GM21390 (cell line): ENCODE results near the gene CCNL1.
A peak's percentile ranks its signal among the peaks of the same experiment; 100 is the strongest.
"Not testable (repeated sequence)": the region's sequence is repeated elsewhere in the genome, so short reads cannot be mapped to it uniquely, and the experiment has no call there.

Experiments used
- ATAC-seq: cut with Tn5 transposase; IDR thresholded peaks from one replicate; pipeline ENCODE4 v1.9.1; 2021; ENCODE audit not compliant: unreplicated experiment

The CCNL1 gene

DNA sequence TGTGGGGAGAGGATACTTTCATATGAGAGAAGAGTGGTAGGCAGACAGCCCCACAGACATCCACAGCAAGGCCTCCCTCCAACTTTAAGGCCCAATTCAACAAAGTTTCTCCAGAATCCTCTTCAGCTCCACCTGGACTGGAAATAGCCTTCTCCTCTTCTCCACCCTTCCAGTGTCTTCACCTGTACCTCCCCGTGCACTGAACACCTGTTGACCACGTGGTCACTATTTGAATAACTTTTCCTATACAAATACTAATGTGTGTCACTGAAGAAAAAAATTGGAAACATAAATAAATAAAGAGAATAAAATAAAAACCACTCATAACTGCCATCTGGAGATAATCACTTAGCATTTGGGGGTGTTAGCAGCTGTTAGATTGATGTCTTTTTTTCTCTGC lies 52.9 kb downstream of the CCNL1 start:
- ATAC-seq: no peak

DNA sequence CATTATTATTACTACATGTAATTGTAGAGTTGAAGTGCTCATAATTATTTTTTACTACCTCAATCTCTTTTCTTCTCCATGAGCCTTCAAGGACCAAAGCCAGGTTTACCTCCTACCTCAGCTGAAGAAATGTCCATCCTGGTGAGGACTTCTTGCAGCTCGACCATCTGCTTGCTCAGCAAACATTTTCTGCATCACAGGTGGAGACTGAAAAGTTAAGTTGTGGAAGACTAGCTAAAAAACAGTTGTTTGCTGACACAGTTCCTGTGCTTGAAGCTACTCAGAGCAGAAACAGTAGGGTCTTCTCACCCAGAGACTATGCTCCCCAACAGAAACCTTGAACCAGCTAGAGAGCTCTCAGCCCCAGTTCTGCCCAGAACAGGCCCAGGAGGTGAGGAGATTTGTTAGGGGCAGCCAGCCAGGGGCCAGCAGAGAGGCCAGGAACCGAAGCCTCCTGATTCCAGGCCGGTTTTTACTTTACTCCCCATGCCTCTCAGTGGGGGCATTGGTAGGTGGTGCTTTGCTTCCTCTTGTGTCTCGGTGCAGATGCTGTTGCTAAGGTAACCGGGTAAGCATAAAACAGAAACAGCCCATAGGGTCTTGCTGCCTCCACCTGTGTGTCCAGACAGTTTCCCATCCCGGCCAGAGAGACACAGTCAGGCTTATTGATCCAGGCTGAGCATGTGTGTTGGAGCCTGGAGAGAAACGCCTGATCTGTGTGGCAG lies 54.9 kb downstream of the CCNL1 start:
- peak; percentile 51 for ATAC-seq

DNA sequence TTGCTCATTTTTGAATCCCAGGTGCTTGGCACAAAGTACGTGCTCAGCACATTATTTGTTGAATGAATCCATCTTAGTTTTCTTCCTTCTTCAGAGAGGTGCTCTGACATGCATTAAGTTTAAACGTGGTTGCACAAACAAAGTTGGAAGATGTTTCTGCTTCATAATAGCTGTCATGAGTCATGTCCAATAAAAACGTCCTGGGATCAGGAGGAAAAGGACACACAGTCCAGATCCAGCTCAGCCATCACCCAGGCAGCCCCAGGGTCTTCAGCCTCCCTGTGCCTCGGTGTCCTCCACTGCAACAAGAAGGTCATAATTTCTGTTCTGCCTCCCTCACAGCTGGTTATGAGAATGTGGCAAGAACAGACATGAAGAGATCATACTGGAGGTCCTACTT lies 55.4 kb downstream of the CCNL1 start:
- ATAC-seq: no peak

DNA sequence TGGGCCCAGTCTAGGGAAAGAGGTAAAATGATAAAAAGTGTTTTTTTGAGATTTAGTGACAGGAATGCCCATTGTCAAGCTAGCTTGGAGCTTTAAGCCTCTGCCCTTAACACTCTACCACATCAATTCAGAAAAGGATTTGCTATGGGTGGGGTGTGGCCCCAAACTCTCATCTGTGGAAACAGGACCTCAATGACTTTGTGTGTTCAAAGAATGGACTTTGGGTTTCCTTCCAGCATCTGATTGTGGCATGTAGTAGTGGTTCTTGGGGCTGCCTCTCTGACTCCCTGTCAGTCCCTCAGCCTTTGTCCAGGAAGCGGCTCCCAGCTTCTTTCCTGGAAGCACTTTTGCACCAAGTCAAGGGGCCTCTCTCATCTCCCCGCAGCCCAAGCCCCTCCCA lies 56.1 kb downstream of the CCNL1 start:
- peak; percentile 6 for ATAC-seq

DNA sequence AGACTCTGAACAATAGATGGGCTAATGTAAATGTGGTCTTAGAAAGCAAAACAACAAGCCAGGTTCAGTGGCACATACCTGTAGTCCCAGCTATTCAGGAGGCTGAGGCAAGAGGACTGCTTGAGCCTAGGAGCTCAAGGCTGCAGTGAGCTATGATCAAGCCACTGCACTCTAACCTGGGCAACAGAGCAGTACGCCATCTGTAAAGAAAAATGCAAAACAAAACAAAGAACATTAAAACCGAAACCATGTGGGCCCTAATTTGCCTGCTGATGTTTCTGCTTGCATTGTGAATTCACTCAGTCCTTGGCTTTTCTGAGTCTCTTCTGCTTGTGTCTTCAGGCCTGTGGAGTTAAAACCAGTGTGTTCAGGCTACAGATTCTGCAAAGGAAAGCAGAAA lies 56.7 kb downstream of the CCNL1 start:
- peak; percentile 92 for ATAC-seq

DNA sequence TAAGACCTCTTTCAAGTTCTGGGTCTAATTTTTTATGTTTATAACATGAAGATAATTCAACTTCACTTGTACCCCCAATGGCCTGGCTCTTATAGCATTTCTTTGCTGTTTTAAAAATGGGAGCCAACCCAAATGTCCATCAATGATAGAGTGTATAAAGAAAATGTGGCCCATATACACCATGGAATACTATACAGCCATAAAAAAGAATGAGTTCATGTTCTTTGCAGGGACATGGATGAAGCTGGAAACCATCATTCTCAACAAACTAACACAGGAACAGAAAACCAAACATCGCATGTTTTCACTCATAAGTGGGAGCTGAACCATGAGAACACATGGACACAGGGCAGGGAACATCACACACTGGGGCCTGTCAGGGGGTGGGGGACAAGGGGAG lies 57.4 kb downstream of the CCNL1 start:
- ATAC-seq: not testable (repeated sequence)

DNA sequence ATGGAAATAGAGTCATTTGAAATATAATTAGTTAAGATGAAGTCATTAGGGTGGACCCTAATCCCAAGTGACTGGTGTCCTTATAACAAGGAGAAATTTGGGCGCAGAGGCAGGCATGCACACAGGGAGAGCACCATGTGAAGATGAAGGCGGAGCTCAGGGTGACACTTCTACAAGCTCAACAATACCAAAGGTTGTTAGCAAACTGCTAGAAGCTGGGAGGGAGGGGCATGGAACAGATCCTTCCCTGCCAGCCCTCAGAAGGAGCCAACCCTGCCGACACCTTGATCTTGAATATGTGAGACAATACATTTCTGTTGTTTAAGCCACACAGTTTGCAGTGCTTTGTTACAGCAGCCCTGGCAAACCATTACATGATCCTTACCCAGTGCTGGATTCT lies 57.8 kb downstream of the CCNL1 start:
- no peak for ATAC-seq

DNA sequence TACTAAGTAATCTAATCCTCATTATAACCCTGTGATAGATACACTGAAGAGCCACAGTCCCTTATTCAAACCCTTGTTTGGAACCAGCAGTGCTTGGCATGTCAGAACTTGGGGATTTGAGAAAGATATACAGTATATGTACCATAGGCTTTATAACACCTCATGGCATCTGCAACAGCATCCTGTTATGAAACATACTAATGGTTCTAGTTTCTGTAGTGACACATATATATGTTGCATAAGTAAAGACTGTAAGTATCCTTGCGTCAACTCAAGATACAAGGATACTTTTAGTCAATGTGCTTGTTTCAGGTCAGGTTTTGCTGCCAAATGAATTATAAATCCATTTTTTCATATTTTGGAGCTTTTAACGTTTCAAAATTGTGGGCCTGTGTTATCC lies 58.5 kb downstream of the CCNL1 start:
- ATAC-seq: no peak

DNA sequence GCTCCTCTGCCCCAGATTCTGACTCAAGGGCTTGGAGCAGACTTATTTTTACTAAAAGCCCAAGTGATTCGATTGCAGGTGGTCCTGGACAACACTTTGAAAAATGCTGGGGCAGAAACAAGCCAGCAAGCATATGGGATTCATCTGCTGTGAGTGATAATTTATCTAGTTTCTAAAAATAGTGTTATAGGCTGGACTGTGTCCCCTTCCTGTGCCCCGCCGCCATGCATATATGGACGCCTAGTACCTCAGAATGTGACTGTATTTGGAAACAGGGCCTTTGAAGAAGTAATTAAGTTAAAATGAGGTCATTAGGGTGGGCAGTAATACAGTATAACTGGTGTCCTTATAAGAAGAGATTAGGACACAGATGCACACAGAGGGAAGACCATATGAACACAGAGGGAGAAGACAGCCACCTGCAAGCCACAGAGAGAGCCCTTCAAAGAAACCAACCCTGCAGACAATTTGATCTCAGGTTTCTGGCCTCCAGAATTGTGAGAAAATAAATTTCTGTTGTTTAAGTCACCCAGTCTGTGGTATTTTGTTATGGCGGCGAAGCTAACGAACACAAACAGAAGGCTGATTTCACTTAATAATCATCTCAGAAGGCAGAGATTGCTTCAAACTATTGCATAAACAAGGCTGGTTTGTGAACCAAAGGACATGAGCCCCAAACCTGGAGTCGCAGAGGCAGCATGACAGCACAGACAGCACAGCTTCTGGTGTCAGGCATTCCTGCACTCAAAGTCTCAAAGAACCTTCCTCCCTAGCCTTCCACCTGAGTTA lies 59.1 kb downstream of the CCNL1 start:
- no peak for ATAC-seq

DNA sequence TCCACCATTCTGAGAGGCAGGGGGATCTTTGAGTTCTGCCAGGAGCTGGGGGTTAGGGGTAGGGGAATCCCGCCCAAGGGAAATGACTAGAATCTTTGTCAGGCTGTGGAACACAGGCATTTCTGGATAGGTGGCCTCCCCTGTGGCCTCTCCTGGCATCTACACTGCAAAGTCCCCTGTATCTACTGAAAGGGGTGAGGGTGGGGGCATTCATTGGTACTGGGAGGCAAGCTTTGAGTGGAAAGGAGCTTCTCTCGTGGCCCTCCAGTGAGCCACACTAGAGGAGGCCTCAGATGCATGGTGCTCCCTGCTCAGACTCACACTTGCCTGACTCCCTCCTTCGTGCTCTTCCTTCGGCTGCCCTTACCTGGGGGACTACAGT lies 59.9 kb downstream of the CCNL1 start:
- no peak for ATAC-seq

DNA sequence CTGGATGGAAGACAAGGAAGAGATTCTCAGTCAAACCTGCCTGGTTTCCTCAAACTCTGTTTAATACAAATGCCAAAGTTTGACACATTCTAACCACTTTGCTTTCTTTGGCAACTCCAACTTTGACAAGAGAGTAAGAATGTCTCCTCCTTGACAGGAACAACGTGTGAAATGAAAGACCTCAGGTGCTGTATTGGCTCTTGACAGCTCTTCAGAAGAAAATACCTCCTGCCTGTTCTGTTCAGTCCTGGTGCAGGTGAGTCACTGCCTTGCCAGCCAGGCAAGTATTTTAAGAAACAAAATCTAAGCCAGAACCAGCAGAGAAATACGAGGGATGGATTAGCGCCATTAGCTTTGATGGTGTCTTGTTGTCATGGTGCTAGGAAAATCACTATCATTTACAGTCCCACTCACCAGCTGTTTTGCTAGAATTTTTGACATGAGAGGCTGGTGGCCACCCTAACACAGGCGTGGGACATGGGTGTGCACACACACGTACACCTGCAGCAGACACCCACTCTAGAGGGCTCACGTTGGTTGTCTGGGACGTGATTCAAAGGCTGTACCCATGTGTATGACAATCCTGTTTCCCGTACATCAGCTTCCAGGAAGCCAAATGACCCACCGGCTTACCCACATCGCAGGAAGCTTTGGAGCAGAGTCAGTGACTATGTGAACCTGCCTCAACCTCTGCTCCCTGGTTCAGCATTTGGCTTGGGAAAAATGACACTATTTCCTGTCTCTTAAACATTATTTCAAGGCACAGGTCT lies 60.4 kb downstream of the CCNL1 start:
- no peak for ATAC-seq

DNA sequence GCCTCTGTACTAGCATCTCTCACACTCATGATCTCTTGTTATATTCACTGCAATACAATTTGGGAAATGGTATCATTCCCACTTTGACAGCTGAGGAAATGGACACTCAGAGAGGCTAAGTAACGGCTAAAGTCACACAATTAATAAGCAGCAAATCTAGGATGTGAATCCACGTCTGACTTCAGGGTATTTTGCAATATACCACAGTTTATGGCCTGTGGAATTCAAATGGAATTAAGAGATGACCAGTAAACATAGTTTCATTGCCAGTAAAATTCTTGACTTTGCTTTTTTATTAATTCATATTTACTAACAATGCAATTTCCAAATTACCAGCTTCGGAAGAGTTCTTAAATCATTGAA lies 61.1 kb downstream of the CCNL1 start:
- ATAC-seq: no peak

DNA sequence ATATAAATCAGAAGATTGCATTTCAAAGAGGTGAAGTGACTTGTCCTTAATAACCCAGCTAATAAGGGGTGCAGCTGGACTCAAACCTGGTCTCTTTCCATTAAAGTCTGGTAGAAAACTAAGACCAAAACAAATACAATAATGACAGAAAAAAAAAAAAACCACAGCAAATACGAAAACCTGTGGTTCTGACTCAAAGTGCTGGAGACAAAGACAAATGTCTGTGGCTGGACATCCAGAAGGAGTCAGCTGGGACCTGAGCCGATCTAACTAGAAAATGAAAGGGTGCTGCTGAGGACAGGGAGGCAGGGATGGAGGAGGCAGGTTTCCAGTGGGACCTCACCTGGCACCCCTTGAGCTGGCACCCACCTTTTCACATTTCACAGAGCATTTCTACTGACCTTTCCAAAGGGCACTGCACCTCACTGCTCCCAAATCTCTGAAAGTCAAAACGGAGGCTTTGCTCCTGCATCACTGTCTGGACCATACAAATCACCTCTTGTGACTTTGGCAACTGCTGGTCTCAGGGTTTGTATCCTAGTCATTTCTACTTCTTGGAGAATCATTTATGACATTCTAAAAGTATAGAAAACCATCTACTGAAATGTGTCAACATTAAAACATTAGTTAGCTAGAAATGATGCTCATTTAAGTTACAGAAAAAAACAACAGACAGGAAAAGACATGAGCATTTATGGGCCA lies 61.7 kb downstream of the CCNL1 start:
- ATAC-seq: no peak
